ENCODE results near the gene OLFML2A. TPM values are rescaled to one million over a fixed set of nuclear protein-coding genes. Genes with fewer than 3 reads are reported as not detected.
"Not testable (repeated sequence)": the region's sequence is repeated elsewhere in the genome, so short reads cannot be mapped to it uniquely, and the experiment has no call there.

OLFML2A gene
- total RNA-seq, 1 experiment from 2014 or later = 6.7 TPM

GRCh38 chr9:124771867-124772679, 4.9 kb upstream of the OLFML2A start (continued):
- TF ChIP-seq ARID4B (CRISPR knock-in tag; IDR thresholded peaks at IDR 0.05; ENCODE audit: borderline replicate concordance) = no peak
- no peak for TF ChIP-seq MLX (CRISPR knock-in tag; IDR thresholded peaks at IDR 0.05)
- no peak for TF ChIP-seq PREB (CRISPR knock-in tag; IDR thresholded peaks at IDR 0.05; ENCODE audit: borderline replicate concordance)
- no peak for TF ChIP-seq EMX1 (CRISPR knock-in tag; IDR thresholded peaks at IDR 0.05)
- peak; percentile 79 for TF ChIP-seq ETV6 (CRISPR knock-in tag; IDR thresholded peaks at IDR 0.05)
- TF ChIP-seq TEAD1 (CRISPR knock-in tag; IDR thresholded peaks at IDR 0.05) = 0 out of 2 replicates have a peak, but pooled peaks have one; percentile 2
- no peak for TF ChIP-seq NR3C1 (CRISPR knock-in tag; conservative IDR thresholded peaks at IDR 0.05; ENCODE audit: low read depth)
- TF ChIP-seq ESRRA (CRISPR knock-in tag; IDR thresholded peaks at IDR 0.05; ENCODE audit: borderline replicate concordance) = no peak
- TF ChIP-seq FOXK1 (CRISPR knock-in tag; IDR thresholded peaks at IDR 0.05) = no peak
- TF ChIP-seq ZNF416 (CRISPR knock-in tag; IDR thresholded peaks at IDR 0.05) = no peak
- TF ChIP-seq ZNF263 (CRISPR knock-in tag; IDR thresholded peaks at IDR 0.05; ENCODE audit: low read depth) = no peak

- H3K4me1 Mint-ChIP-seq = peaks cover 33% of the 10 kb centered on the region
- peak overlapping the region; percentile 85 for H3K4me3 Mint-ChIP-seq
- ATAC-seq; H3K27ac Mint-ChIP-seq; DNase-seq (ENCODE audit: low spot score); H3K36me3 Mint-ChIP-seq; H3K9me3 Mint-ChIP-seq: not testable (repeated sequence)
- peaks cover 22% of the 10 kb centered on the region for H3K27me3 Mint-ChIP-seq (ENCODE audit: low read depth)
- ChIA-PET POLR2A (interaction anchor here (0.7 to 3.4 kb wide), 2 partner anchors 80 to 83 kb away, joined by 4 to 14 read pairs; no protein-coding TSS in a partner anchor), CTCF (interaction anchor here (0.6 to 12.2 kb wide), 10 partner anchors 17 to 271 kb away, joined by 3 to 935 read pairs (median 7); partner anchors contain the start of gene WDR38)
These were observed 4.1 kb upstream of the OLFML2A start for GRCh38 chr9:124772877-124773276.

- H3K4me1 Mint-ChIP-seq = peaks cover 28% of the 10 kb centered on the region
- ATAC-seq = no peak
- peaks cover 26% of the 10 kb centered on the region for H3K27me3 Mint-ChIP-seq (ENCODE audit: low read depth)
- ChIA-PET CTCF (interaction anchor here (0.6 to 12.2 kb wide), 25 partner anchors 9 to 468 kb away, joined by 3 to 935 read pairs (median 5); partner anchors contain the start of genes ARPC5L and WDR38), POLR2A (interaction anchor here (1.0 to 2.0 kb wide), 2 partner anchors 67 to 79 kb away, joined by 6 read pairs; partner anchors contain the start of gene WDR38)
- no peaks in the 10 kb centered on the region for H3K36me3 Mint-ChIP-seq
- H3K27ac Mint-ChIP-seq = no peak overlapping the region
- no peaks in the 10 kb centered on the region for H3K9me3 Mint-ChIP-seq
- H3K4me3 Mint-ChIP-seq = no peak overlapping the region
- no peak for DNase-seq (ENCODE audit: low spot score)
- TF ChIP-seq PRDM15 (CRISPR knock-in tag; IDR thresholded peaks at IDR 0.05) = no peak
- TF ChIP-seq MLX (CRISPR knock-in tag; IDR thresholded peaks at IDR 0.05) = no peak
- no peak for TF ChIP-seq SMAD3 (CRISPR knock-in tag; IDR thresholded peaks at IDR 0.05; ENCODE audit: borderline replicate concordance)
- no peak for TF ChIP-seq RORB (CRISPR knock-in tag; IDR thresholded peaks at IDR 0.05)
- TF ChIP-seq NFATC4 (CRISPR knock-in tag; IDR thresholded peaks at IDR 0.05) = no peak
- TF ChIP-seq IRF2 (CRISPR knock-in tag; IDR thresholded peaks at IDR 0.05; ENCODE audit: borderline replicate concordance, low read depth) = no peak
- TF ChIP-seq MAX (CRISPR knock-in tag; IDR thresholded peaks at IDR 0.05) = no peak
- no peak for TF ChIP-seq HMGXB4 (CRISPR knock-in tag; IDR thresholded peaks at IDR 0.05)
These were observed 3.3 kb upstream of the OLFML2A start for GRCh38 chr9:124773473-124774128.

All from WTC11 (cell line).